PC-3 (cell line): ENCODE measurements around the gene FRG2. TPM values are rescaled to one million over a fixed set of nuclear protein-coding genes. Genes with fewer than 3 reads are reported as not detected.
"Not testable (repeated sequence)": the region's sequence is repeated elsewhere in the genome, so short reads cannot be mapped to it uniquely, and the experiment has no call there.

Source experiments
- ATAC-seq: fragments of 200-7000 bp; cut with Tn5 transposase; 2 replicates; pipeline ENCODE4 v1.9.1; 2020; ENCODE audit warnings: mild to moderate bottlenecking, moderate library complexity
- Bru-seq: library from RNA; stranded (reverse); fragments of 400-500 nt; gene quantifications from one replicate; lab custom pipeline; 2021; lab: Mats Ljungman, UMichigan
- BruChase-seq, 2 experiments: library from RNA; stranded (reverse); fragments of 400-500 nt; gene quantifications; one replicate each; lab custom pipeline; 2021; lab: Mats Ljungman, UMichigan
- BruUV-seq: library from RNA; stranded (reverse); fragments of 400-500 nt; replicated peaks from 2 replicates; lab custom pipeline; 2021; lab: Mats Ljungman, UMichigan
- CTCF ChIA-PET: fragments of 300-600 bp; sonication (Branson Sonifier 250); formaldehyde crosslinking; loops from one replicate; lab custom pipeline; 2022; ENCODE audit warnings: antibody characterized with exemption; lab: Charles Lee
- POLR2A ChIA-PET: fragments of 300-600 bp; sonication (Branson Sonifier 250); formaldehyde crosslinking; loops from one replicate; lab custom pipeline; 2022; ENCODE audit warnings: antibody characterized with exemption; ENCODE audit not compliant: unreplicated experiment; lab: Charles Lee
- DNase-seq: peaks from one replicate; pipeline ENCODE4 v3.0.0-alpha.2; 2015
- H2AFZ ChIP-seq: fragments of 300-600 bp; sonication (generic); 2 replicates; pipeline ENCODE4 v1.6.0; 2016; ENCODE audit warnings: antibody characterized with exemption, low read length
- H3F3A ChIP-seq: fragments of 300-600 bp; sonication (generic); one replicate; pipeline ENCODE4 v1.6.0; 2017; ENCODE audit warnings: antibody characterized with exemption, low read length, control low read depth, mild to moderate bottlenecking; ENCODE audit not compliant: unreplicated experiment
- H3K27ac ChIP-seq: fragments of 300-600 bp; sonication (generic); 2 replicates; pipeline ENCODE4 v1.5.1; 2016; ENCODE audit warnings: mild to moderate bottlenecking, low read length
- H3K27me3 ChIP-seq: fragments of 300-600 bp; sonication (generic); 2 replicates; pipeline ENCODE4 v1.6.1; 2016; ENCODE audit warnings: low read length, mixed read lengths
- H3K36me3 ChIP-seq: fragments of 300-600 bp; sonication (generic); 2 replicates; pipeline ENCODE4 v1.6.1; 2016; ENCODE audit warnings: low read depth, mixed run types, low read length, mixed read lengths
- H3K4me1 ChIP-seq: fragments of 300-600 bp; sonication (generic); 2 replicates; pipeline ENCODE4 v1.5.1; 2016; ENCODE audit warnings: low read length; ENCODE audit not compliant: insufficient read depth
- H3K4me2 ChIP-seq: fragments of 300-600 bp; sonication (generic); 2 replicates; pipeline ENCODE4 v1.6.0; 2016; ENCODE audit warnings: low read length
- H3K4me3 ChIP-seq: fragments of 300-600 bp; sonication (generic); 2 replicates; pipeline ENCODE4 v1.5.1; 2016; ENCODE audit warnings: mild to moderate bottlenecking, low read length, mixed read lengths
- H3K79me2 ChIP-seq: fragments of 300-600 bp; sonication (generic); 2 replicates; pipeline ENCODE4 v1.6.1; 2017; ENCODE audit warnings: low read length, mixed read lengths
- H3K9ac ChIP-seq: fragments of 300-600 bp; sonication (generic); 2 replicates; pipeline ENCODE4 v1.6.0; 2016; ENCODE audit warnings: mild to moderate bottlenecking, low read length
- H3K9me2 ChIP-seq: fragments of 300-600 bp; sonication (generic); replicated peaks from 2 replicates; pipeline ENCODE4 v1.6.1; 2016; ENCODE audit warnings: mixed run types, low read length, mixed read lengths
- H3K9me3 ChIP-seq: fragments of 300-600 bp; sonication (generic); 2 replicates; pipeline ENCODE4 v1.6.1; 2016; ENCODE audit warnings: low read length, mixed read lengths
- H4K20me1 ChIP-seq: fragments of 300-600 bp; sonication (generic); 2 replicates; pipeline ENCODE4 v1.6.1; 2016; ENCODE audit warnings: low read length, mixed read lengths
- intact Hi-C: fragments of 100-400 bp; cut with micrococcal nuclease; formaldehyde crosslinking; loops from 2 replicates; pipeline ENCODE4 v1.9.0; 2023
- long read RNA-seq: library from polyadenylated mRNA; unstranded; transcript quantifications from one replicate; pipeline ENCODE4 v2.0.0, GENCODE V29; 2021; ENCODE audit not compliant: unreplicated experiment
- total RNA-seq: library from RNA; depleted of rRNA; stranded (reverse); fragments of >200 nt; gene quantifications from 2 replicates; pipeline ENCODE4 v1.2.3, GENCODE V29; 2014; rRNA removed

The FRG2 gene
- 0.47 and 0.86 TPM in 2 replicates for total RNA-seq
- Bru-seq, nascent RNA: percentile 35 among the genes with signal in this experiment
- percentile 55 among the genes with signal in this experiment for BruChase-seq, experiment 1, labeled RNA remaining after a 6-hour chase
- BruChase-seq, experiment 2, labeled RNA remaining after a 2-hour chase: percentile 55 among the genes with signal in this experiment
- long read RNA-seq: 0 reads

- H3K4me1 ChIP-seq, H3K36me3 ChIP-seq, H3K9ac ChIP-seq, H3K79me2 ChIP-seq, H3K9me2 ChIP-seq, H3K27me3 ChIP-seq, intact Hi-C loops, ATAC-seq, H3K4me3 ChIP-seq, DNase-seq, BruUV-seq, H3K27ac ChIP-seq, CTCF ChIA-PET, H3F3A ChIP-seq, H4K20me1 ChIP-seq, H2AFZ ChIP-seq, H3K9me3 ChIP-seq, H3K4me2 ChIP-seq, POLR2A ChIA-PET: not testable (repeated sequence)
These were observed at the start of gene FRG2 for GRCh38 chr4:190027156-190027555. TSS of gene FRG2 (minus strand) at chr4:190027256. CDS start at chr4:190027204, 52 bp downstream.

- BruUV-seq, H3K27ac ChIP-seq, H3K4me1 ChIP-seq, H2AFZ ChIP-seq, CTCF ChIA-PET, DNase-seq, H3K9me3 ChIP-seq, H4K20me1 ChIP-seq, H3K9ac ChIP-seq, H3K79me2 ChIP-seq, ATAC-seq, H3K36me3 ChIP-seq, H3K27me3 ChIP-seq, POLR2A ChIA-PET, intact Hi-C loops, H3F3A ChIP-seq, H3K9me2 ChIP-seq, H3K4me2 ChIP-seq, H3K4me3 ChIP-seq: not testable (repeated sequence)
These were observed 41.3 kb upstream of the FRG2 start for GRCh38 chr4:190068351-190068750.

GRCh38 chr4:190064805-190065204 is 37.7 kb upstream of the FRG2 start:
- H3K4me3 ChIP-seq, H3K27me3 ChIP-seq, H3K9me3 ChIP-seq, POLR2A ChIA-PET, intact Hi-C loops, H3K27ac ChIP-seq, H2AFZ ChIP-seq, ATAC-seq, CTCF ChIA-PET, H4K20me1 ChIP-seq, H3K4me1 ChIP-seq, H3K9me2 ChIP-seq, H3K36me3 ChIP-seq, H3K79me2 ChIP-seq, H3K4me2 ChIP-seq, H3K9ac ChIP-seq, DNase-seq, H3F3A ChIP-seq, BruUV-seq: not testable (repeated sequence)

- not testable (repeated sequence) for H3K9me2 ChIP-seq
These were observed 37.3 kb upstream of the FRG2 start, which contains the start of gene DBET for GRCh38 chr4:190064342-190064741. TSS of gene DBET (plus strand) at chr4:190064502.

GRCh38 chr4:190058997-190059396 is 31.9 kb upstream of the FRG2 start:
- H3K36me3 ChIP-seq, H3K9me2 ChIP-seq, DNase-seq, H3K27ac ChIP-seq, H3K4me1 ChIP-seq, CTCF ChIA-PET, H3K79me2 ChIP-seq, H3K4me3 ChIP-seq, H2AFZ ChIP-seq, H4K20me1 ChIP-seq, H3K4me2 ChIP-seq, H3K9me3 ChIP-seq, BruUV-seq, intact Hi-C loops, H3F3A ChIP-seq, H3K9ac ChIP-seq, H3K27me3 ChIP-seq, ATAC-seq, POLR2A ChIA-PET: not testable (repeated sequence)

More at GRCh38 chr4:190064342-190064741, 37.3 kb upstream of the FRG2 start, which contains the start of gene DBET:
- H3K79me2 ChIP-seq, H3K27ac ChIP-seq, H3F3A ChIP-seq, H3K36me3 ChIP-seq, H3K4me2 ChIP-seq, H3K4me3 ChIP-seq, CTCF ChIA-PET, BruUV-seq, H4K20me1 ChIP-seq, H3K9ac ChIP-seq, POLR2A ChIA-PET, H3K27me3 ChIP-seq, H3K4me1 ChIP-seq, intact Hi-C loops, H2AFZ ChIP-seq, H3K9me3 ChIP-seq: not testable (repeated sequence)
- DNase-seq (peak; percentile 1), ATAC-seq (peak; percentile 72)

- H3K4me1 ChIP-seq, H3K9me2 ChIP-seq, H3K79me2 ChIP-seq, DNase-seq, CTCF ChIA-PET, H2AFZ ChIP-seq, H3K27ac ChIP-seq, ATAC-seq, H3K4me3 ChIP-seq, intact Hi-C loops, H3K9ac ChIP-seq, POLR2A ChIA-PET, BruUV-seq, H4K20me1 ChIP-seq, H3F3A ChIP-seq, H3K36me3 ChIP-seq, H3K9me3 ChIP-seq, H3K27me3 ChIP-seq, H3K4me2 ChIP-seq: not testable (repeated sequence)
These were observed 22.6 kb upstream of the FRG2 start for GRCh38 chr4:190049378-190050239.
